NCI-H1105 (cell line): Measurements from ENCODE around the gene FKBP3.
A peak's percentile ranks its signal among the peaks of the same experiment; 100 is the strongest.
"Not testable (repeated sequence)": the region's sequence is repeated elsewhere in the genome, so short reads cannot be mapped to it uniquely, and the experiment has no call there.

Source experiments
- DNase-seq: peaks from one replicate; lab custom pipeline; 2025; lab: John Stamatoyannopoulos, UW

FKBP3 gene

GRCh38 chr14:45134051-45134958, at the start of gene FKBP3:
FKBP3 (minus strand) TSS chr14:45134481; CDS start chr14:45134456, 25 bp downstream.
- DNase-seq: peak; percentile 98

GRCh38 chr14:45181806-45182205, 47.5 kb upstream of the FKBP3 start:
- DNase-seq: no peak

GRCh38 chr14:45181329-45181728, 47.0 kb upstream of the FKBP3 start:
- DNase-seq: no peak

GRCh38 chr14:45177076-45177475, 42.8 kb upstream of the FKBP3 start:
- no peak for DNase-seq

GRCh38 chr14:45169906-45170305, 35.6 kb upstream of the FKBP3 start:
- DNase-seq: no peak

GRCh38 chr14:45156067-45156466, 21.8 kb upstream of the FKBP3 start:
- DNase-seq: no peak

- no peak for DNase-seq
Measured at GRCh38 chr14:45150386-45150890, 16.2 kb upstream of the FKBP3 start.

GRCh38 chr14:45149602-45150001, 15.3 kb upstream of the FKBP3 start:
- no peak for DNase-seq

GRCh38 chr14:45145214-45145613, 10.9 kb upstream of the FKBP3 start:
- no peak for DNase-seq

GRCh38 chr14:45144658-45145057, 10.4 kb upstream of the FKBP3 start:
- DNase-seq: no peak

GRCh38 chr14:45142083-45142482, 7.8 kb upstream of the FKBP3 start:
- DNase-seq: not testable (repeated sequence)

- no peak for DNase-seq
Measured at GRCh38 chr14:45140661-45141187, 6.4 kb upstream of the FKBP3 start.

GRCh38 chr14:45136399-45136798, 2.1 kb upstream of the FKBP3 start:
- DNase-seq: no peak

- peak; percentile 97 for DNase-seq
Measured at GRCh38 chr14:45135659-45136395, 1.5 kb upstream of the FKBP3 start, which contains the start of gene FANCM. FANCM (plus strand) TSS chr14:45135930; CDS start chr14:45136032, 102 bp downstream.

GRCh38 chr14:45135156-45135555, 875 bp upstream of the FKBP3 start:
- DNase-seq: no peak

GRCh38 chr14:45133683-45134050, 614 bp downstream of the FKBP3 start:
- DNase-seq: peak; percentile 35

- no peak for DNase-seq
Measured at GRCh38 chr14:45128963-45129629, 5.2 kb downstream of the FKBP3 start.

GRCh38 chr14:45125754-45126153, 8.5 kb downstream of the FKBP3 start:
- DNase-seq: no peak

- DNase-seq: no peak
Measured at GRCh38 chr14:45123271-45123670, 11.0 kb downstream of the FKBP3 start.

- no peak for DNase-seq
Measured at GRCh38 chr14:45120096-45120495, 14.2 kb downstream of the FKBP3 start.

- DNase-seq: no peak
Measured at GRCh38 chr14:45118594-45118993, 15.7 kb downstream of the FKBP3 start.

GRCh38 chr14:45114327-45114726, 20.0 kb downstream of the FKBP3 start:
- DNase-seq: no peak
